Gastroesophageal sphincter (tissue), 3 donors: ENCODE data around the gene PIWIL4.

Experiments
- POLR2A ChIP-seq, 2 donors: fragments of 450-650 bp; IDR thresholded peaks; one replicate each; pipeline ENCODE4 v1.6.1; 2017; ENCODE audit warnings: antibody characterized with exemption in 2 of 2, mild to moderate bottlenecking in 2 of 2, moderate library complexity in 1 of 2
- POLR2AphosphoS5 ChIP-seq: sonication (generic); formaldehyde crosslinking; IDR thresholded peaks from one replicate; pipeline ENCODE4 v1.6.1; 2017; ENCODE audit warnings: antibody characterized with exemption
- TF ChIP-seq, protein P1 (sequence below), 4 experiments: fragments of 200-600 bp in 2 of 4; fragments of 450-650 bp in 2 of 4; sonication (generic) in 1 of 4; IDR thresholded peaks; one replicate each; pipeline ENCODE4 v1.5.1; 2017 to 2019; ENCODE audit warnings: antibody characterized with exemption in 4 of 4, mild to moderate bottlenecking in 2 of 4, moderate library complexity in 2 of 4

DNA sequence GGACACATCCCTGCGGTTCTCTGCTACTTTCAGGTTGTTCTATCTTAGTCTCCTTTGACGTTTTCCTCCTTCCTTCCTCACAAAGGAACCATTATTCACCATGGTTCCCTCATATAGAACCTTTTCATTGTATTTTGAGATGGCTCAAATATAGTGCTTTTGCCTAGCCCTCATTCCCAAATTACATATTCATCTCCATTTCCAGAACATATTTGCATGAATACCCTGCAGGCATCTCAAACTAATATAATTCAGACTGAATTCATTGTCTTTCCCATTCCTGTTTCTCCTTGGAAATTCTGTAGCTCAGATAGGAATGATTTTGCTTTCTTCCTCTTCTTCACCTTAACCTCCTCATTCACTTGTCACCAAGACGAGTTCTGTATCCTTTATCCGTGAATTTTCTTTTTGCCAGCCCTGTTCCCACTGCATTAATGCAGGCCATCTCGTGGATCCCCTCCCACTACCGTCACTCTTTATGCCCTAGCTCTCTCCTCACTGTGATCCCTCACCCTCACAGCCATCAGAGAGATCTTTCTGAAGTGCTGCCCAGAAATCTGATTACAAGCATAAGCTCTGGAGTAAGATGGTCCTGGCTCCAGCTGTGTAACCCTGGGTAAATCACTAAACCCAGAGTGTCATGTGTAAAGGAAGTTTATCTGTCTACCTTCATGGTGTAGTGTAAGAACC is 23.3 kb downstream of the PIWIL4 start:
- TF ChIP-seq, protein P1, sequence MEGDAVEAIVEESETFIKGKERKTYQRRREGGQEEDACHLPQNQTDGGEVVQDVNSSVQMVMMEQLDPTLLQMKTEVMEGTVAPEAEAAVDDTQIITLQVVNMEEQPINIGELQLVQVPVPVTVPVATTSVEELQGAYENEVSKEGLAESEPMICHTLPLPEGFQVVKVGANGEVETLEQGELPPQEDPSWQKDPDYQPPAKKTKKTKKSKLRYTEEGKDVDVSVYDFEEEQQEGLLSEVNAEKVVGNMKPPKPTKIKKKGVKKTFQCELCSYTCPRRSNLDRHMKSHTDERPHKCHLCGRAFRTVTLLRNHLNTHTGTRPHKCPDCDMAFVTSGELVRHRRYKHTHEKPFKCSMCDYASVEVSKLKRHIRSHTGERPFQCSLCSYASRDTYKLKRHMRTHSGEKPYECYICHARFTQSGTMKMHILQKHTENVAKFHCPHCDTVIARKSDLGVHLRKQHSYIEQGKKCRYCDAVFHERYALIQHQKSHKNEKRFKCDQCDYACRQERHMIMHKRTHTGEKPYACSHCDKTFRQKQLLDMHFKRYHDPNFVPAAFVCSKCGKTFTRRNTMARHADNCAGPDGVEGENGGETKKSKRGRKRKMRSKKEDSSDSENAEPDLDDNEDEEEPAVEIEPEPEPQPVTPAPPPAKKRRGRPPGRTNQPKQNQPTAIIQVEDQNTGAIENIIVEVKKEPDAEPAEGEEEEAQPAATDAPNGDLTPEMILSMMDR (IDR thresholded peaks at IDR 0.05) = no peak
- no peak for TF ChIP-seq POLR2A (IDR thresholded peaks at IDR 0.05)
- TF ChIP-seq POLR2AphosphoS5 = no peak
